Gastroesophageal sphincter (tissue), 3 donors: ENCODE measurements around the gene H1-8.

Source experiments
- EP300 ChIP-seq: sonication (generic); formaldehyde crosslinking; IDR thresholded peaks from one replicate; pipeline ENCODE4 v1.6.1; 2017; ENCODE audit warnings: antibody characterized with exemption, mild to moderate bottlenecking
- POLR2A ChIP-seq, 2 donors: fragments of 450-650 bp; IDR thresholded peaks; one replicate each; pipeline ENCODE4 v1.6.1; 2017; ENCODE audit warnings: antibody characterized with exemption in 2 of 2, mild to moderate bottlenecking in 2 of 2, moderate library complexity in 1 of 2
- POLR2AphosphoS5 ChIP-seq: sonication (generic); formaldehyde crosslinking; IDR thresholded peaks from one replicate; pipeline ENCODE4 v1.6.1; 2017; ENCODE audit warnings: antibody characterized with exemption
- TF ChIP-seq, protein P1 (sequence below), 4 experiments: fragments of 200-600 bp in 2 of 4; fragments of 450-650 bp in 2 of 4; sonication (generic) in 1 of 4; IDR thresholded peaks; one replicate each; pipeline ENCODE4 v1.5.1; 2017 to 2019; ENCODE audit warnings: antibody characterized with exemption in 4 of 4, mild to moderate bottlenecking in 2 of 4, moderate library complexity in 2 of 4

DNA sequence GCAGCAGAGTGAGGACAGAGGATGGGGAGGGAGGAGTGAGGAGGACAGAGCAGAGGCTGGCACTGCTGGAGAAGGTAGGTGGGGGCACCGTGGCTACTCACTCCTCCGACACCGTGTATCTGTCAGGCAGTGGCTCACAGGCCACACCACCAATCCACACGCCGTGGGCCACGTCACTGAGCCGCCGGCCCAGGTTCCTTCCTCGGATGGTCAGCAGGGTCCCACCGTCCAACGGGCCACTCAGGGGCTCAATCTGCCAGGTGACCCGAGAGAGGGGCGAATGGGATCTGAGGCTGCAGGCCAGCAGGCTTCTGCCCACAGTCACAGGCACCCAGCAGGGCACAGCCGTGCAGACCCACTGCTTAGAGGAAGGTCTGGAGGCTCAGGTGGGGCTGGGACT, 30.5 kb downstream of the H1-8 start:
- TF ChIP-seq, protein P1, sequence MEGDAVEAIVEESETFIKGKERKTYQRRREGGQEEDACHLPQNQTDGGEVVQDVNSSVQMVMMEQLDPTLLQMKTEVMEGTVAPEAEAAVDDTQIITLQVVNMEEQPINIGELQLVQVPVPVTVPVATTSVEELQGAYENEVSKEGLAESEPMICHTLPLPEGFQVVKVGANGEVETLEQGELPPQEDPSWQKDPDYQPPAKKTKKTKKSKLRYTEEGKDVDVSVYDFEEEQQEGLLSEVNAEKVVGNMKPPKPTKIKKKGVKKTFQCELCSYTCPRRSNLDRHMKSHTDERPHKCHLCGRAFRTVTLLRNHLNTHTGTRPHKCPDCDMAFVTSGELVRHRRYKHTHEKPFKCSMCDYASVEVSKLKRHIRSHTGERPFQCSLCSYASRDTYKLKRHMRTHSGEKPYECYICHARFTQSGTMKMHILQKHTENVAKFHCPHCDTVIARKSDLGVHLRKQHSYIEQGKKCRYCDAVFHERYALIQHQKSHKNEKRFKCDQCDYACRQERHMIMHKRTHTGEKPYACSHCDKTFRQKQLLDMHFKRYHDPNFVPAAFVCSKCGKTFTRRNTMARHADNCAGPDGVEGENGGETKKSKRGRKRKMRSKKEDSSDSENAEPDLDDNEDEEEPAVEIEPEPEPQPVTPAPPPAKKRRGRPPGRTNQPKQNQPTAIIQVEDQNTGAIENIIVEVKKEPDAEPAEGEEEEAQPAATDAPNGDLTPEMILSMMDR (IDR thresholded peaks at IDR 0.05), result no peak
- TF ChIP-seq POLR2AphosphoS5 (no peak), EP300 (no peak), POLR2A (IDR thresholded peaks at IDR 0.05) (no peak)
